Activated CD4-positive, alpha-beta T cell treated with anti-CD3 and anti-CD28 coated beads, Interleukin-2, amount 10 ng/mL, durations not matched to agents 24 days and 14 days (primary cell): ENCODE measurements around the gene HOXB3. TPM values are rescaled to one million over a fixed set of nuclear protein-coding genes. Genes with fewer than 3 reads are reported as not detected.
"Not testable (repeated sequence)": the region's sequence is repeated elsewhere in the genome, so short reads cannot be mapped to it uniquely, and the experiment has no call there.

ENCODE experiments used
- DNase-seq: peaks from one replicate; pipeline ENCODE4 v3.0.0; 2022
- H3K27ac Mint-ChIP-seq: one replicate; pipeline ENCODE4 v1.8.0; 2022; ENCODE audit warnings: mild to moderate bottlenecking, mixed read lengths
- H3K27me3 Mint-ChIP-seq: one replicate; pipeline ENCODE4 v1.8.0; 2022; ENCODE audit warnings: mixed read lengths
- H3K36me3 Mint-ChIP-seq: one replicate; pipeline ENCODE4 v1.8.0; 2022; ENCODE audit warnings: low read depth, mild to moderate bottlenecking, mixed read lengths
- H3K4me1 Mint-ChIP-seq: one replicate; pipeline ENCODE4 v1.8.0; 2021; ENCODE audit warnings: mixed read lengths
- H3K4me3 Mint-ChIP-seq: one replicate; pipeline ENCODE4 v1.8.0; 2022; ENCODE audit warnings: mild to moderate bottlenecking, moderate library complexity, mixed read lengths
- H3K9me3 Mint-ChIP-seq: one replicate; pipeline ENCODE4 v1.8.0; 2021; ENCODE audit warnings: mixed read lengths
- intact Hi-C: fragments of 100-400 bp; cut with micrococcal nuclease; formaldehyde crosslinking; loops from one replicate; pipeline ENCODE4 v1.15.1; 2023
- total RNA-seq: library from RNA; stranded (reverse); gene quantifications from 2 replicates; pipeline ENCODE4 v1.2.3, GENCODE V29; 2022

The HOXB3 gene
- total RNA-seq, 1 donor from 2014 or later = 3.7 TPM

- intact Hi-C loops = loop anchor here (2.0 kb wide), 2 partner anchors 25 to 33 kb away; no protein-coding TSS in a partner anchor
- DNase-seq, H3K9me3 Mint-ChIP-seq, H3K4me3 Mint-ChIP-seq, H3K36me3 Mint-ChIP-seq, H3K27ac Mint-ChIP-seq, H3K27me3 Mint-ChIP-seq: not testable (repeated sequence)
- H3K4me1 Mint-ChIP-seq = peaks cover 70% of the 10 kb centered on the region
These were observed 80.3 kb downstream of the HOXB3 start for GRCh38 chr17:48509708-48510107.

- peaks cover 7% of the 10 kb centered on the region for H3K9me3 Mint-ChIP-seq
- H3K4me1 Mint-ChIP-seq = peaks cover 41% of the 10 kb centered on the region
- peak overlapping the region; percentile 62 for H3K4me3 Mint-ChIP-seq
- H3K27ac Mint-ChIP-seq = peak overlapping the region; percentile 84
- peaks cover 11% of the 10 kb centered on the region for H3K27me3 Mint-ChIP-seq
- intact Hi-C loops = loop anchor here (2.0 kb wide), 1 partner anchor 13 kb away; no protein-coding TSS in a partner anchor
- peaks cover 3% of the 10 kb centered on the region for H3K36me3 Mint-ChIP-seq
- no peak for DNase-seq
These were observed 83.8 kb downstream of the HOXB3 start for GRCh38 chr17:48506246-48506645.

GRCh38 chr17:48505788-48506187 is 84.3 kb downstream of the HOXB3 start:
- intact Hi-C loops = loop anchor here (1.0 to 2.0 kb wide), 2 partner anchors 8 to 13 kb away; no protein-coding TSS in a partner anchor
- H3K4me1 Mint-ChIP-seq = peaks cover 37% of the 10 kb centered on the region
- DNase-seq = peak; percentile 91
- H3K27ac Mint-ChIP-seq = peak overlapping the region; percentile 84
- H3K9me3 Mint-ChIP-seq = peaks cover 5% of the 10 kb centered on the region
- peak overlapping the region; percentile 62 for H3K4me3 Mint-ChIP-seq
- H3K27me3 Mint-ChIP-seq = peaks cover 11% of the 10 kb centered on the region
- peaks cover 3% of the 10 kb centered on the region for H3K36me3 Mint-ChIP-seq

GRCh38 chr17:48504953-48505352 is 85.1 kb downstream of the HOXB3 start:
- no peak for DNase-seq
- Mint-ChIP-seq H3K4me3 (peak overlapping the region; percentile 17), H3K27me3 (peaks cover 18% of the 10 kb centered on the region), H3K27ac (peak overlapping the region; percentile 77), H3K9me3 (no peaks in the 10 kb centered on the region), H3K4me1 (peaks cover 31% of the 10 kb centered on the region), H3K36me3 (peaks cover 3% of the 10 kb centered on the region)
- intact Hi-C loops = loop anchor here (1.0 kb wide), 1 partner anchor 8 kb away; no protein-coding TSS in a partner anchor

- H3K4me1 Mint-ChIP-seq = peaks cover 30% of the 10 kb centered on the region
- no peak overlapping the region for H3K4me3 Mint-ChIP-seq
- H3K27me3 Mint-ChIP-seq = peaks cover 26% of the 10 kb centered on the region
- H3K27ac Mint-ChIP-seq = no peak overlapping the region
- no peaks in the 10 kb centered on the region for H3K9me3 Mint-ChIP-seq
- intact Hi-C loops = no loop called here
- peaks cover 3% of the 10 kb centered on the region for H3K36me3 Mint-ChIP-seq
- DNase-seq = no peak
These were observed 86.3 kb downstream of the HOXB3 start for GRCh38 chr17:48503747-48504146.

- H3K9me3 Mint-ChIP-seq = no peaks in the 10 kb centered on the region
- H3K4me3 Mint-ChIP-seq = no peak overlapping the region
- intact Hi-C loops = no loop called here
- no peaks in the 10 kb centered on the region for H3K36me3 Mint-ChIP-seq
- no peak overlapping the region for H3K27ac Mint-ChIP-seq
- peaks cover 26% of the 10 kb centered on the region for H3K4me1 Mint-ChIP-seq
- no peak for DNase-seq
- peaks cover 32% of the 10 kb centered on the region for H3K27me3 Mint-ChIP-seq
These were observed 87.1 kb downstream of the HOXB3 start for GRCh38 chr17:48502901-48503300.

- no peak overlapping the region for H3K27ac Mint-ChIP-seq
- no peaks in the 10 kb centered on the region for H3K36me3 Mint-ChIP-seq
- intact Hi-C loops = no loop called here
- no peak overlapping the region for H3K4me3 Mint-ChIP-seq
- no peaks in the 10 kb centered on the region for H3K9me3 Mint-ChIP-seq
- DNase-seq = no peak
- H3K4me1 Mint-ChIP-seq = peaks cover 25% of the 10 kb centered on the region
- peaks cover 37% of the 10 kb centered on the region for H3K27me3 Mint-ChIP-seq
These were observed 87.7 kb downstream of the HOXB3 start for GRCh38 chr17:48502312-48502711.

GRCh38 chr17:48500435-48501426 is 89.3 kb downstream of the HOXB3 start:
- intact Hi-C loops = no loop called here
- peaks cover 46% of the 10 kb centered on the region for H3K27me3 Mint-ChIP-seq
- DNase-seq = no peak
- no peak overlapping the region for H3K4me3 Mint-ChIP-seq
- no peak overlapping the region for H3K27ac Mint-ChIP-seq
- no peaks in the 10 kb centered on the region for H3K36me3 Mint-ChIP-seq
- no peaks in the 10 kb centered on the region for H3K9me3 Mint-ChIP-seq
- H3K4me1 Mint-ChIP-seq = peaks cover 17% of the 10 kb centered on the region

GRCh38 chr17:48499735-48500434 is 90.2 kb downstream of the HOXB3 start:
- Mint-ChIP-seq H3K36me3 (no peaks in the 10 kb centered on the region), H3K27ac (no peak overlapping the region), H3K4me1 (peaks cover 9% of the 10 kb centered on the region), H3K9me3 (no peaks in the 10 kb centered on the region), H3K4me3 (no peak overlapping the region), H3K27me3 (peaks cover 51% of the 10 kb centered on the region)
- DNase-seq = no peak
- intact Hi-C loops = no loop called here

- H3K36me3 Mint-ChIP-seq = no peaks in the 10 kb centered on the region
- H3K27ac Mint-ChIP-seq = no peak overlapping the region
- no peaks in the 10 kb centered on the region for H3K9me3 Mint-ChIP-seq
- intact Hi-C loops = no loop called here
- H3K4me1 Mint-ChIP-seq = peaks cover 5% of the 10 kb centered on the region
- peaks cover 54% of the 10 kb centered on the region for H3K27me3 Mint-ChIP-seq
- DNase-seq = no peak
- no peak overlapping the region for H3K4me3 Mint-ChIP-seq
These were observed 90.8 kb downstream of the HOXB3 start for GRCh38 chr17:48499248-48499647.

Other genes with a start within 250 kb of the HOXB3 start
- gene SKAP1, start 160.0 kb downstream of the HOXB3 start, total RNA-seq = 59.3 and 63.1 TPM in 2 replicates
- gene HOXB1, start 59.2 kb downstream of the HOXB3 start, total RNA-seq = not detected in 2 replicates
- gene HOXB2, start 45.1 kb downstream of the HOXB3 start, total RNA-seq = 26.0 and 28.1 TPM in 2 replicates
- 3.1 and 3.6 TPM in 2 replicates for gene HOXB4, start 11.9 kb downstream of the HOXB3 start, total RNA-seq
- gene HOXB5, start 3.5 kb upstream of the HOXB3 start, total RNA-seq = not detected in 2 replicates
- gene HOXB6, start 14.7 kb upstream of the HOXB3 start, total RNA-seq = 0.33 and 0.36 TPM in 2 replicates
- gene HOXB7, start 20.8 kb upstream of the HOXB3 start, total RNA-seq = 0.30 and 0.36 TPM in 2 replicates
- gene HOXB8, start 25.1 kb upstream of the HOXB3 start, total RNA-seq = not detected in 2 replicates
- gene HOXB9, start 36.1 kb upstream of the HOXB3 start, total RNA-seq = 0.21 and 0.30 TPM in 2 replicates
- gene PRAC1, start 132.3 kb upstream of the HOXB3 start, total RNA-seq = not detected in 2 replicates
- not detected in 2 replicates for gene PRAC2, start 132.9 kb upstream of the HOXB3 start, total RNA-seq
- not detected in 2 replicates for gene HOXB13, start 138.5 kb upstream of the HOXB3 start, total RNA-seq
- not detected in 2 replicates for gene TTLL6, start 227.0 kb upstream of the HOXB3 start, total RNA-seq
- gene CALCOCO2, start 240.8 kb upstream of the HOXB3 start, total RNA-seq = 48.1 and 52.8 TPM in 2 replicates